Astrocyte (in vitro differentiated cells and primary cell): ENCODE results near the gene CCNF.

Experiments used
- CTCF ChIP-seq: IDR thresholded peaks from 2 replicates; pipeline ENCODE4 v1.5.1; 2011; ENCODE audit warnings: low read depth, mild to moderate bottlenecking, inconsistent platforms, low read length, moderate library complexity; ENCODE audit not compliant: insufficient read depth
- EZH2 ChIP-seq: IDR thresholded peaks from 2 replicates; pipeline ENCODE4 v1.6.1; 2012; ENCODE audit warnings: mild to moderate bottlenecking, low read length, inconsistent platforms; ENCODE audit not compliant: insufficient read depth

- TF ChIP-seq CTCF: no peak
- no peak for TF ChIP-seq EZH2
Observed at GRCh38 chr16:2468725-2469398, 39.6 kb downstream of the CCNF start.
